Endodermal cell (in vitro differentiated cells): ENCODE data around the gene OR4P4. TPM values are rescaled to one million over a fixed set of nuclear protein-coding genes. Genes with fewer than 3 reads are reported as not detected.

Experiments used
- DNase-seq: peaks from one replicate; pipeline ENCODE4 v3.0.0-alpha.2; 2017
- H3K27ac ChIP-seq: 2 replicates; pipeline ENCODE4 v1.5.1; 2013; ENCODE audit warnings: mild to moderate bottlenecking, low read depth, low read length, moderate library complexity
- H3K27me3 ChIP-seq: 2 replicates; pipeline ENCODE4 v1.6.1; 2013; ENCODE audit warnings: mild to moderate bottlenecking, low read length, moderate library complexity; ENCODE audit not compliant: insufficient read depth, control insufficient read depth, poor library complexity, severe bottlenecking
- H3K36me3 ChIP-seq: 2 replicates; pipeline ENCODE4 v1.7.0; 2013; ENCODE audit warnings: mild to moderate bottlenecking, low read length, moderate library complexity; ENCODE audit not compliant: control insufficient read depth, insufficient read depth
- H3K4me1 ChIP-seq: one replicate; pipeline ENCODE4 v1.7.0; 2013; ENCODE audit warnings: low read length; ENCODE audit not compliant: control insufficient read depth, insufficient read depth
- H3K4me3 ChIP-seq: 2 replicates; pipeline ENCODE4 v1.5.1; 2013; ENCODE audit warnings: mild to moderate bottlenecking, low read length, moderate library complexity
- H3K9ac ChIP-seq: 2 replicates; pipeline ENCODE4 v1.6.1; 2013; ENCODE audit warnings: mild to moderate bottlenecking, low read length, moderate library complexity; ENCODE audit not compliant: poor library complexity, severe bottlenecking; ENCODE audit errors: extremely low read depth
- H3K9me3 ChIP-seq: 2 replicates; pipeline ENCODE4 v1.6.1; 2013; ENCODE audit warnings: mild to moderate bottlenecking, low read length, moderate library complexity; ENCODE audit not compliant: control insufficient read depth
- H3K27ac Mint-ChIP-seq: 2 replicates; pipeline ENCODE4 v1.8.0; 2020; ENCODE audit warnings: mixed read lengths
- H3K27me3 Mint-ChIP-seq: 2 replicates; pipeline ENCODE4 v1.8.0; 2021; ENCODE audit warnings: mild to moderate bottlenecking, mixed read lengths; ENCODE audit not compliant: insufficient read depth
- H3K36me3 Mint-ChIP-seq: 2 replicates; pipeline ENCODE4 v1.8.0; 2020; ENCODE audit warnings: low read depth, mixed read lengths
- H3K4me1 Mint-ChIP-seq: 2 replicates; pipeline ENCODE4 v1.8.0; 2020; ENCODE audit warnings: mixed read lengths
- H3K4me3 Mint-ChIP-seq: 2 replicates; pipeline ENCODE4 v1.8.0; 2020; ENCODE audit warnings: mild to moderate bottlenecking, moderate library complexity, mixed read lengths
- H3K9me3 Mint-ChIP-seq: 2 replicates; pipeline ENCODE4 v1.8.0; 2020; ENCODE audit warnings: mild to moderate bottlenecking, mixed read lengths
- WGBS, 2 experiments: methylation state at CpG; one replicate each; pipeline versions ENCODE4 v1.1.5 to v1.1.7; 2013; ENCODE audit warnings: missing lambda C conversion rate in 2 of 2, mixed read lengths in 1 of 2; ENCODE audit not compliant: insufficient coverage in 1 of 2, insufficient read length in 1 of 2; 5-methylcytosine and 5-hydroxymethylcytosine counted together
- total RNA-seq, 2 donors: library from RNA; stranded (reverse); fragmentation: NEBNext Ultra II Directional in 1 of 2; extraction: Animal tissue kit (Norgen Biotek cat#: 25700) in 1 of 2; gene quantifications; 2 replicates in 1 of 2; 3 replicates in 1 of 2; pipeline ENCODE4 v1.2.1, GENCODE V29; 2021
- TF ChIP-seq, protein P1 (sequence below): fragments of 200-600 bp; sonication (generic); conservative IDR thresholded peaks from 2 replicates; pipeline ENCODE4 v1.5.0; 2021; ENCODE audit warnings: antibody characterized with exemption, mild to moderate bottlenecking

The OR4P4 gene
- total RNA-seq, 2 donors from 2014 or later: not detected

DNA sequence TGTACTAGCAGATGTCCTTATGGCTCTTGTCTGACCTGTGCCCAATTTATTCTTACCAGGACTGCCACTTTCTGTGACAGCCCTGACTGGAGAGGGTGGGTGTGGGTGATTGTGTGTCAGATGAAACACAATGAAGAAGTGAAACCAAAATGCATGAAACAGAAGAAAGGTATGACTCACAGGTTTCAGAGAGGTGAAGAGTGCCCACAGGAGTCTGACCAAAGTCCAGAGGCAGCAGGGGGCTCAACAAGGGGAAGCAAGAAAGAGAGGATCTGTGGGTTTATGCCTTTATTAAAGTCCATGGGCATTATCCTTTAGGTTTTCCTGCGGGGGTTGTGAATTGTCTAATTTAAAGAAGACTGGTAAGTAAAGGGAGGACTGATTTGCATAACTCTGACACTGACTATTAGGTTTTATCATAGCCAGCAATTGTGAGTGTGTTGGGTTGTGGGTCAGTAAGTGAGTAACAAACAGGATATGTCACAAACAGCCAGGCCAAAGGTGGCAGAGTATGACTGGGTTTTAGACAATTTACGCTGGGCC, 23.2 kb downstream of the OR4P4 start:
- no peak for DNase-seq
- no peaks in the 10 kb centered on the region for H3K4me1 ChIP-seq
- H3K27me3 ChIP-seq: no peaks in the 10 kb centered on the region
- Mint-ChIP-seq H3K27me3 (no peaks in the 10 kb centered on the region), H3K9me3 (peaks cover 50% of the 10 kb centered on the region), H3K4me1 (no peaks in the 10 kb centered on the region), H3K36me3 (no peaks in the 10 kb centered on the region), H3K4me3 (no peak overlapping the region), H3K27ac (no peak overlapping the region)
- H3K36me3 ChIP-seq: no peaks in the 10 kb centered on the region
- peaks cover 38% of the 10 kb centered on the region for H3K9me3 ChIP-seq
- H3K4me3 ChIP-seq: no peak overlapping the region
- no peak overlapping the region for H3K9ac ChIP-seq
- TF ChIP-seq, protein P1, sequence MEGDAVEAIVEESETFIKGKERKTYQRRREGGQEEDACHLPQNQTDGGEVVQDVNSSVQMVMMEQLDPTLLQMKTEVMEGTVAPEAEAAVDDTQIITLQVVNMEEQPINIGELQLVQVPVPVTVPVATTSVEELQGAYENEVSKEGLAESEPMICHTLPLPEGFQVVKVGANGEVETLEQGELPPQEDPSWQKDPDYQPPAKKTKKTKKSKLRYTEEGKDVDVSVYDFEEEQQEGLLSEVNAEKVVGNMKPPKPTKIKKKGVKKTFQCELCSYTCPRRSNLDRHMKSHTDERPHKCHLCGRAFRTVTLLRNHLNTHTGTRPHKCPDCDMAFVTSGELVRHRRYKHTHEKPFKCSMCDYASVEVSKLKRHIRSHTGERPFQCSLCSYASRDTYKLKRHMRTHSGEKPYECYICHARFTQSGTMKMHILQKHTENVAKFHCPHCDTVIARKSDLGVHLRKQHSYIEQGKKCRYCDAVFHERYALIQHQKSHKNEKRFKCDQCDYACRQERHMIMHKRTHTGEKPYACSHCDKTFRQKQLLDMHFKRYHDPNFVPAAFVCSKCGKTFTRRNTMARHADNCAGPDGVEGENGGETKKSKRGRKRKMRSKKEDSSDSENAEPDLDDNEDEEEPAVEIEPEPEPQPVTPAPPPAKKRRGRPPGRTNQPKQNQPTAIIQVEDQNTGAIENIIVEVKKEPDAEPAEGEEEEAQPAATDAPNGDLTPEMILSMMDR: no peak
- H3K27ac ChIP-seq: no peak overlapping the region
- WGBS, 2 experiments: 87% methylated on average over 2 of the region's 2 CpGs; no CpG with 5 or more reads in 1 of the 2 experiments

DNA sequence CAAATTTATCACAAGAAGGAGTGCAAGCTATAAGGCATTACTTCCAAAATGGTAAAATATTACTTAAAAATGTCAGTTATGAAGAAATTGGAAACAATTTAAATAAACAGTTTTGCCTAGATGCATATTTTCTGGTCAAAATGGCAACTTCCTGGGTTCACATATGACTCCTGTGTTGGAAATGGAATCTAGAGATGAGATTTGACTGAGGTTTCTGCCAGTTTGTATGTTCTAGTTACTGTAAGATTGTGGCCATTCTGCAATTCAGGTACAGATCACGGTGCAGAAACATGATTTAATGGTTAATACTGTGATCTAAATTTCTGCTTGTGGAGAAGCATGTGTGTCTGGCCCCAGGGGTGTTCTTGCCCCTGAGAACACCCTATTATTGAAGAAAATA, 23.7 kb downstream of the OR4P4 start:
- WGBS, 2 experiments: 31% methylated on average over 1 of the region's 1 CpG; no CpG with 5 or more reads in 1 of the 2 experiments
- Histone ChIP-seq H3K9ac (no peak overlapping the region), H3K9me3 (peaks cover 43% of the 10 kb centered on the region), H3K27ac (no peak overlapping the region), H3K4me3 (no peak overlapping the region), H3K4me1 (no peaks in the 10 kb centered on the region), H3K36me3 (no peaks in the 10 kb centered on the region), H3K27me3 (no peaks in the 10 kb centered on the region)
- Mint-ChIP-seq H3K4me3 (no peak overlapping the region), H3K27me3 (no peaks in the 10 kb centered on the region), H3K27ac (no peak overlapping the region), H3K4me1 (no peaks in the 10 kb centered on the region), H3K9me3 (peaks cover 50% of the 10 kb centered on the region), H3K36me3 (no peaks in the 10 kb centered on the region)
- TF ChIP-seq, protein P1: no peak
- no peak for DNase-seq

DNA sequence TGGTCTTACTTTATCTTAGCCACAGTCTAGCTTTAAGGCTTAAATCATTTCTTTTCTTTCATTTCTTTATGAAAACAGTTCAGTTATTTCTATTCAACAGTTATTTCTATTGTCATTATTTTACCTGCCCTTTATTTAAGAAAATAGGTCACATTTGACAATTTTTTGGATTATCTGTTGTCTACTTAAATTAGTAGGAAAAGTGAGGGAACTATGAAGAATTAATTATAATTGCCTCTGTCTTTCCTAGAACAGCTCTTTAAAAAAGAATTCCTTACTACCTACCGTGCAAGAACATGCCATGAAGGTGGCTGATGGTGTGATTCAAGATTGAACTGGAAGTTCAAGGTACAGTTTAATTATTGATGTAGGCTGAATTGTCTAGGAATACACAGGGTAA, 27.0 kb downstream of the OR4P4 start, which contains the start of gene OR4C6:
TSS of gene OR4C6 (plus strand) at position 301 of the 400 bp plus-strand sequence. CDS start 2,966 bp downstream, outside the sequence.
- Mint-ChIP-seq H3K4me3 (no peak within 1 kb of the TSS), H3K27ac (no peak within 1 kb of the TSS), H3K36me3 (no peaks in the 10 kb centered on the region), H3K9me3 (peaks cover 64% of the 10 kb centered on the region), H3K4me1 (no peaks in the 10 kb centered on the region), H3K27me3 (no peaks in the 10 kb centered on the region)
- Histone ChIP-seq H3K36me3 (no peaks in the 10 kb centered on the region), H3K27ac (no peak within 1 kb of the TSS), H3K9ac (no peak within 1 kb of the TSS), H3K4me3 (no peak within 1 kb of the TSS), H3K4me1 (no peaks in the 10 kb centered on the region), H3K27me3 (no peaks in the 10 kb centered on the region), H3K9me3 (peaks cover 59% of the 10 kb centered on the region)
- WGBS, 2 experiments: 63% methylated on average over 1 of the region's 1 CpG; no CpG with 5 or more reads in 1 of the 2 experiments
- DNase-seq: no peak
- TF ChIP-seq, protein P1: no peak
